Measurements from ENCODE around the gene ABCA12.

Gene ABCA12

GRCh38 chr2:214987261-214987660 lies 151.2 kb downstream of the ABCA12 start:
- in situ Hi-C loops (cut with HindIII; ENCODE audit: low sequenced_read_pairs): no loop called here
- no peak overlapping the region for H3K4me3 ChIP-seq (ENCODE audit: low read depth, low read length)
- TF ChIP-seq CTCF (IDR thresholded peaks at IDR 0.05; ENCODE audit: low read depth, low read length, missing control alignments): no peak
- DNase-seq (ENCODE audit: low read depth): peak; percentile 2

- in situ Hi-C loops (cut with HindIII; ENCODE audit: low sequenced_read_pairs): no loop called here
- TF ChIP-seq CTCF (IDR thresholded peaks at IDR 0.05; ENCODE audit: low read depth, low read length, missing control alignments): no peak
- DNase-seq (ENCODE audit: low read depth): no peak
- H3K4me3 ChIP-seq (ENCODE audit: low read depth, low read length): no peak overlapping the region
These were observed 152.8 kb downstream of the ABCA12 start for GRCh38 chr2:214985619-214986018.

GRCh38 chr2:214966420-214966819 lies 172.0 kb downstream of the ABCA12 start:
- in situ Hi-C loops (cut with HindIII; ENCODE audit: low sequenced_read_pairs): no loop called here
- DNase-seq (ENCODE audit: low read depth): no peak
- no peak overlapping the region for H3K4me3 ChIP-seq (ENCODE audit: low read depth, low read length)
- no peak for TF ChIP-seq CTCF (IDR thresholded peaks at IDR 0.05; ENCODE audit: low read depth, low read length, missing control alignments)

- DNase-seq (ENCODE audit: low read depth): no peak
- in situ Hi-C loops (cut with HindIII; ENCODE audit: low sequenced_read_pairs): no loop called here
- no peak for TF ChIP-seq CTCF (IDR thresholded peaks at IDR 0.05; ENCODE audit: low read depth, low read length, missing control alignments)
- no peak overlapping the region for H3K4me3 ChIP-seq (ENCODE audit: low read depth, low read length)
These were observed 177.7 kb downstream of the ABCA12 start for GRCh38 chr2:214960677-214961076.

GRCh38 chr2:214946949-214947348 lies 191.5 kb downstream of the ABCA12 start:
- TF ChIP-seq CTCF (IDR thresholded peaks at IDR 0.05; ENCODE audit: low read depth, low read length, missing control alignments): no peak
- no peak for DNase-seq (ENCODE audit: low read depth)
- in situ Hi-C loops (cut with HindIII; ENCODE audit: low sequenced_read_pairs): no loop called here
- H3K4me3 ChIP-seq (ENCODE audit: low read depth, low read length): no peak overlapping the region

- no peak for TF ChIP-seq CTCF (IDR thresholded peaks at IDR 0.05; ENCODE audit: low read depth, low read length, missing control alignments)
- DNase-seq (ENCODE audit: low read depth): peak; percentile 1
- in situ Hi-C loops (cut with HindIII; ENCODE audit: low sequenced_read_pairs): no loop called here
- no peak overlapping the region for H3K4me3 ChIP-seq (ENCODE audit: low read depth, low read length)
These were observed 204.4 kb downstream of the ABCA12 start for GRCh38 chr2:214934006-214934405.

- TF ChIP-seq CTCF (IDR thresholded peaks at IDR 0.05; ENCODE audit: low read depth, low read length, missing control alignments): no peak
- in situ Hi-C loops (cut with HindIII; ENCODE audit: low sequenced_read_pairs): no loop called here
- H3K4me3 ChIP-seq (ENCODE audit: low read depth, low read length): no peak overlapping the region
- DNase-seq (ENCODE audit: low read depth): no peak
These were observed 233.8 kb downstream of the ABCA12 start for GRCh38 chr2:214904634-214905033.

All from astrocyte of the cerebellum (primary cell).